Muscle layer of duodenum (tissue), 2 donors: ENCODE measurements around the gene CEP135.

Experiments
- H3K27ac ChIP-seq: one replicate; pipeline ENCODE4 v1.7.0; 2013; ENCODE audit warnings: mild to moderate bottlenecking, low read length
- H3K27me3 ChIP-seq: one replicate; pipeline ENCODE4 v1.7.0; 2013; ENCODE audit warnings: low read depth, mild to moderate bottlenecking, control low read depth, low read length
- H3K36me3 ChIP-seq, 2 donors: one replicate each; pipeline ENCODE4 v1.7.0; 2013; ENCODE audit warnings: low read length in 2 of 2, control low read depth in 1 of 2, mild to moderate bottlenecking in 1 of 2; ENCODE audit not compliant: insufficient read depth in 2 of 2, control insufficient read depth in 1 of 2
- H3K4me1 ChIP-seq, 2 donors: one replicate each; pipeline ENCODE4 v1.7.0; 2013; ENCODE audit warnings: low read length in 2 of 2, mild to moderate bottlenecking in 2 of 2, control low read depth in 1 of 2, moderate library complexity in 1 of 2; ENCODE audit not compliant: insufficient read depth in 2 of 2, control insufficient read depth in 1 of 2
- H3K4me3 ChIP-seq, 2 donors: one replicate each; pipeline ENCODE4 v1.7.0; 2013; ENCODE audit warnings: low read length in 2 of 2, low read depth in 1 of 2, mild to moderate bottlenecking in 1 of 2
- H3K9me3 ChIP-seq, 2 donors: one replicate each; pipeline ENCODE4 v1.7.0; 2013; ENCODE audit warnings: low read length in 2 of 2, control low read depth in 1 of 2, mild to moderate bottlenecking in 1 of 2; ENCODE audit not compliant: control insufficient read depth in 1 of 2
- donor health status: healthy.

Gene CEP135

DNA sequence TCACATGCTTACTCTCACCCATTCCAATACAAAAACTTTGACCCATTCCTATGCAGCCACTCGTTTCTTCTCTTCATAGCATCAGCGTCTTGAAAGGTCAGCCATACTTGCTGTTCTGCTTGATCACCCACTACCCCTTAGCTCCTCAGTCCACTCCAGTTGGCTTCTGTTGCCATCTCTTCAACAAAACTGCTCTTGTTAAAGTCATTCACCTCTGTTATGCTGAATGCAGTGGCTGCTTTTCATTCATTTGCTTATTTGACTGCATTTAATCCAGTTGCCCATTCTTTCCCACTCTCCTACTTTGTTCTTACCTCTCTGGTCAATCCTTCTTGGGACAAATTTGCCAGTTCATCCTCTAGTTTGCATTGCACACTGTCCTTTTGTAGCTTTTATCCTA, 24.9 kb downstream of the CEP135 start:
- no peaks in the 10 kb centered on the region for H3K9me3 ChIP-seq
- H3K4me3 ChIP-seq: no peak overlapping the region
- no peak overlapping the region for H3K27ac ChIP-seq
- no peaks in the 10 kb centered on the region for H3K27me3 ChIP-seq
- H3K36me3 ChIP-seq: peaks cover 8 to 19% of the 10 kb centered on the region in 2 donors
- H3K4me1 ChIP-seq: no peaks in the 10 kb centered on the region

GRCh38 chr4:55977811-55978210, 29.1 kb downstream of the CEP135 start:
- Histone ChIP-seq H3K4me1 (no peaks in the 10 kb centered on the region), H3K36me3 (peaks cover 15% of the 10 kb centered on the region in 2 donors), H3K27me3 (no peaks in the 10 kb centered on the region), H3K9me3 (no peaks in the 10 kb centered on the region), H3K4me3 (no peak overlapping the region), H3K27ac (no peak overlapping the region)

- Histone ChIP-seq H3K4me1 (no peaks in the 10 kb centered on the region), H3K27me3 (no peaks in the 10 kb centered on the region), H3K27ac (no peak overlapping the region), H3K4me3 (no peak overlapping the region), H3K36me3 (peaks cover 11 to 22% of the 10 kb centered on the region in 2 donors), H3K9me3 (no peaks in the 10 kb centered on the region)
Observed at GRCh38 chr4:55979562-55979961, 30.8 kb downstream of the CEP135 start.

DNA sequence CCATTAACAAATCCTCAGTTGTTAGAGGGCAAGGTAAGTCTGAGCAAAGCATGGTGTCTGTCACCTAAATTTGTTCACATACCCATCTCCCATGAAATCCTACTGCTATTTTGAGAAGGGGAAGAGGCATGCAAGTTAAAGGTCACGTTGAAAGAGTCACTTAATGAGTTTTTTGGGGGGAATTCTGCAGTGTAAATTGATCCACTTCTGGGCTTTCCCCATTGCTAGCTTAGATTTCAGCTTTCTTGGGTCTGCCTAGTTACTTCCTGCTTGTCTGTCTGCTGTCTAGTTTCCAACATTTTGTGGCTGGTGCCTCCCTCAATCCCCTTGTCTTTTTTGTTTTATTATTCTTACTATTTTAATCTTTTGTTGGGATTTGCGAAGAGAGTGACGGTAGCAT, 32.0 kb downstream of the CEP135 start:
- no peaks in the 10 kb centered on the region for H3K27me3 ChIP-seq
- H3K4me1 ChIP-seq: no peaks in the 10 kb centered on the region
- H3K4me3 ChIP-seq: no peak overlapping the region
- H3K9me3 ChIP-seq: no peaks in the 10 kb centered on the region
- H3K27ac ChIP-seq: no peak overlapping the region
- H3K36me3 ChIP-seq: peaks cover 12 to 25% of the 10 kb centered on the region in 2 donors

DNA sequence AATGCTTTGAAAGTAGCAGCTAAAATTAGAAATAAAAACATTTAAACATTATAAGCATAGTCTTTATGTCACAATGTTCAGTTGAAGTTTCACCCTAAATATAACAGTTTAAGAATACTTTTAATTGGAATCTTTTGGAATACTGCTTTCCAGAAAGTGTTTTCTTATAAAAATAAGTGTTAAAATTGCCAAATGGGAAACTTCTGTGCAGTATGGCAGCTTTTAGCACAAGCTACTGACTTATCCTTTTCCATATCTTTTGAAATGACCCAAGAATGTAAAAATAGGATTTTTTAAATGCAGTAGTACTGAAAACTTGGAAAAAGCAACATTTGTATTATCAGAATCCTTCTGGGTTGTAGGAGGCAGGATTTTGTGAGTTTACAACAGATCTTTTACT, 34.2 kb downstream of the CEP135 start:
- Histone ChIP-seq H3K9me3 (no peaks in the 10 kb centered on the region), H3K27me3 (no peaks in the 10 kb centered on the region), H3K4me1 (no peaks in the 10 kb centered on the region), H3K36me3 (peaks cover 15 to 25% of the 10 kb centered on the region in 2 donors), H3K27ac (no peak overlapping the region), H3K4me3 (no peak overlapping the region)

GRCh38 chr4:55989766-55990165, 41.0 kb downstream of the CEP135 start:
- no peak overlapping the region for H3K27ac ChIP-seq
- H3K4me3 ChIP-seq: no peak overlapping the region
- H3K9me3 ChIP-seq: no peaks in the 10 kb centered on the region
- H3K27me3 ChIP-seq: no peaks in the 10 kb centered on the region
- peaks cover 8 to 11% of the 10 kb centered on the region in 2 donors for H3K36me3 ChIP-seq
- H3K4me1 ChIP-seq: no peaks in the 10 kb centered on the region

GRCh38 chr4:55993994-55994663, 45.4 kb downstream of the CEP135 start:
- peaks cover 0 to 6% of the 10 kb centered on the region in 2 donors for H3K36me3 ChIP-seq

DNA sequence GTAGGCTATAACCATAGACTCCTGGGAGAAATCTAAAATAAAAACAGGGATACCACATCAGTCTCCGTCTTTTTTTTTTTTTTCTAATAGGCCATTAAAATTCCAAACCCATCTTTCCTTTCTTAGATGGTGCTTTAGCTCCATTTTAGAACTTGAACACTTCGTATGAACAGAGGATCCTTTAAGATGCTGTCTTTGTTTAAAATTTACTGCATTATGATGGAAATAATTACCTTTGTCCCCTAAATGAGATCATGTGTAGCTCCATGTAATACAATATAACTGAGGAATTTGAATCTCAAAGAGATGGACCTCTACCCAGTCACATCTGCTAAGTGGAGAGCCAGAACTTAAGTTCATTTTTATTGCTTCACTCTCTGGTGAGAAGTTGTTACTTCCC, 47.9 kb downstream of the CEP135 start:
- Histone ChIP-seq H3K27me3 (no peaks in the 10 kb centered on the region), H3K9me3 (no peaks in the 10 kb centered on the region), H3K27ac (no peak overlapping the region), H3K36me3 (peaks cover 0 to 19% of the 10 kb centered on the region in 2 donors), H3K4me3 (no peak overlapping the region), H3K4me1 (no peaks in the 10 kb centered on the region)

More at GRCh38 chr4:55993994-55994663, 45.4 kb downstream of the CEP135 start:
- Histone ChIP-seq H3K9me3 (no peaks in the 10 kb centered on the region), H3K4me1 (no peaks in the 10 kb centered on the region), H3K27me3 (no peaks in the 10 kb centered on the region), H3K4me3 (no peak overlapping the region), H3K27ac (no peak overlapping the region)

- Histone ChIP-seq H3K36me3 (peaks cover 0 to 28% of the 10 kb centered on the region in 2 donors), H3K9me3 (no peaks in the 10 kb centered on the region), H3K27me3 (no peaks in the 10 kb centered on the region), H3K4me3 (no peak overlapping the region), H3K4me1 (no peaks in the 10 kb centered on the region), H3K27ac (no peak overlapping the region)
Observed at GRCh38 chr4:56003606-56004005, 54.9 kb downstream of the CEP135 start.

GRCh38 chr4:56004235-56004634, 55.5 kb downstream of the CEP135 start:
- H3K9me3 ChIP-seq: no peaks in the 10 kb centered on the region
- H3K4me1 ChIP-seq: no peaks in the 10 kb centered on the region
- H3K27me3 ChIP-seq: no peaks in the 10 kb centered on the region
- no peak overlapping the region for H3K4me3 ChIP-seq
- peaks cover 0 to 28% of the 10 kb centered on the region in 2 donors for H3K36me3 ChIP-seq
- no peak overlapping the region for H3K27ac ChIP-seq

GRCh38 chr4:56007154-56007553, 58.4 kb downstream of the CEP135 start:
- H3K4me3 ChIP-seq: no peak overlapping the region
- H3K27ac ChIP-seq: no peak overlapping the region
- no peaks in the 10 kb centered on the region for H3K9me3 ChIP-seq
- H3K27me3 ChIP-seq: no peaks in the 10 kb centered on the region
- H3K4me1 ChIP-seq: no peaks in the 10 kb centered on the region
- H3K36me3 ChIP-seq: peaks cover 6 to 26% of the 10 kb centered on the region in 2 donors

- no peaks in the 10 kb centered on the region for H3K27me3 ChIP-seq
- no peak overlapping the region for H3K4me3 ChIP-seq
- no peak overlapping the region for H3K27ac ChIP-seq
- H3K9me3 ChIP-seq: no peaks in the 10 kb centered on the region
- H3K36me3 ChIP-seq: peaks cover 11 to 34% of the 10 kb centered on the region in 2 donors
- H3K4me1 ChIP-seq: no peaks in the 10 kb centered on the region
Observed at GRCh38 chr4:56008206-56008605, 59.5 kb downstream of the CEP135 start.
